CD14-positive monocyte (primary cell): ENCODE results near the gene CNNM2. TPM values are rescaled to one million over a fixed set of nuclear protein-coding genes. Genes with fewer than 3 reads are reported as not detected.

ENCODE experiments used
- DNase-seq, 3 donors: peaks; one replicate each; pipeline ENCODE4 v3.0.0-alpha.2; 2011 to 2022
- H2AFZ ChIP-seq: 2 replicates; pipeline ENCODE4 v1.6.0; 2012; ENCODE audit warnings: mild to moderate bottlenecking, low read depth, low read length, inconsistent platforms; ENCODE audit not compliant: insufficient read depth, poor library complexity, severe bottlenecking
- H3K27ac ChIP-seq, 2 donors: 1 replicate in 1 of 2; 2 replicates in 1 of 2; pipeline ENCODE4 v1.5.1; 2012 to 2013; ENCODE audit warnings: low read length in 2 of 2, control low read depth in 1 of 2, inconsistent platforms in 1 of 2, low read depth in 1 of 2, mild to moderate bottlenecking in 1 of 2
- H3K27me3 ChIP-seq, 2 donors: one replicate each; pipeline versions ENCODE4 v1.6.0 to v1.6.1; 2011 to 2013; ENCODE audit warnings: low read length in 2 of 2; ENCODE audit not compliant: control insufficient read depth in 2 of 2, insufficient read depth in 2 of 2
- H3K36me3 ChIP-seq, 2 donors: replicated peaks in 1 of 2; 1 replicate in 1 of 2; 2 replicates in 1 of 2; pipeline versions ENCODE4 v1.5.1 to v1.6.1; 2012 to 2013; ENCODE audit warnings: low read length in 2 of 2, control low read depth in 1 of 2, inconsistent platforms in 1 of 2, mild to moderate bottlenecking in 1 of 2; ENCODE audit not compliant: insufficient read depth in 2 of 2, control insufficient read depth in 1 of 2
- H3K4me1 ChIP-seq, 2 donors: 1 replicate in 1 of 2; 2 replicates in 1 of 2; pipeline versions ENCODE4 v1.5.1 to v1.6.1; 2012 to 2013; ENCODE audit warnings: low read length in 2 of 2, control low read depth in 1 of 2, inconsistent platforms in 1 of 2, mild to moderate bottlenecking in 1 of 2, moderate library complexity in 1 of 2; ENCODE audit not compliant: insufficient read depth in 2 of 2, control insufficient read depth in 1 of 2
- H3K4me2 ChIP-seq: replicated peaks from 2 replicates; pipeline ENCODE3; 2012; ENCODE audit warnings: low read length, moderate library complexity, mild to moderate bottlenecking; ENCODE audit not compliant: poor library complexity, severe bottlenecking; ENCODE audit errors: extremely low read depth
- H3K4me3 ChIP-seq, 3 experiments: fragments of 200-600 bp in 1 of 3; sonication (generic) in 1 of 3; replicated peaks in 1 of 3; 1 replicate in 2 of 3; 2 replicates in 1 of 3; pipeline ENCODE4 v1.5.1; 2011 to 2013; ENCODE audit warnings: low read length in 3 of 3, mild to moderate bottlenecking in 3 of 3, control low read depth in 2 of 3, low read depth in 2 of 3, inconsistent platforms in 1 of 3, moderate library complexity in 1 of 3
- H3K79me2 ChIP-seq: 2 replicates; pipeline ENCODE4 v1.6.0; 2012; ENCODE audit warnings: mild to moderate bottlenecking, control low read depth, inconsistent platforms, low read length, moderate library complexity; ENCODE audit not compliant: insufficient read depth
- H3K9ac ChIP-seq: 2 replicates; pipeline ENCODE4 v1.6.0; 2017; ENCODE audit warnings: low read length, mild to moderate bottlenecking; ENCODE audit not compliant: insufficient read depth, poor library complexity, severe bottlenecking
- H3K9me3 ChIP-seq, 2 donors: replicated peaks in 1 of 2; 1 replicate in 1 of 2; 2 replicates in 1 of 2; pipeline versions ENCODE4 v1.5.1 to v1.6.1; 2012 to 2013; ENCODE audit warnings: low read length in 2 of 2, control low read depth in 1 of 2; ENCODE audit not compliant: control insufficient read depth in 1 of 2, insufficient read depth in 1 of 2
- H4K20me1 ChIP-seq: 2 replicates; pipeline ENCODE4 v1.6.0; 2012; ENCODE audit warnings: mild to moderate bottlenecking, low read length, control low read depth, moderate library complexity; ENCODE audit not compliant: insufficient read depth
- H3K27ac Mint-ChIP-seq, 7 donors: one replicate each; pipeline ENCODE4 v1.8.0; 2020; ENCODE audit warnings: mild to moderate bottlenecking in 7 of 7, mixed read lengths in 7 of 7, moderate library complexity in 6 of 7, inconsistent platforms in 2 of 7
- H3K27me3 Mint-ChIP-seq, 3 donors: one replicate each; pipeline ENCODE4 v1.8.0; 2021 to 2022; ENCODE audit warnings: low read depth in 3 of 3, mild to moderate bottlenecking in 3 of 3, mixed read lengths in 3 of 3, moderate library complexity in 3 of 3, inconsistent platforms in 1 of 3
- H3K36me3 Mint-ChIP-seq, 2 donors: one replicate each; pipeline ENCODE4 v1.8.0; 2020; ENCODE audit warnings: mixed read lengths in 2 of 2, inconsistent platforms in 1 of 2, mild to moderate bottlenecking in 1 of 2
- H3K4me1 Mint-ChIP-seq: one replicate; pipeline ENCODE4 v1.8.0; 2020; ENCODE audit warnings: mild to moderate bottlenecking, mixed read lengths
- H3K4me3 Mint-ChIP-seq, 2 donors: one replicate each; pipeline ENCODE4 v1.8.0; 2020; ENCODE audit warnings: mild to moderate bottlenecking in 2 of 2, mixed read lengths in 2 of 2, moderate library complexity in 1 of 2
- H3K9me3 Mint-ChIP-seq, 7 donors: one replicate each; pipeline ENCODE4 v1.8.0; 2020 to 2022; ENCODE audit warnings: mixed read lengths in 7 of 7, mild to moderate bottlenecking in 6 of 7, moderate library complexity in 6 of 7, inconsistent platforms in 2 of 7
- CTCF ChIP-seq: fragments of 200-600 bp; IDR thresholded peaks from one replicate; pipeline ENCODE4 v1.8.0; 2022; ENCODE audit warnings: antibody characterized with exemption, mild to moderate bottlenecking
- WGBS: methylation state at CpG from one replicate; pipeline ENCODE4 v1.1.5; 2013; ENCODE audit warnings: missing lambda C conversion rate; ENCODE audit not compliant: insufficient coverage; 5-methylcytosine and 5-hydroxymethylcytosine counted together
- intact Hi-C, 2 donors: fragments of 100-400 bp; cut with micrococcal nuclease; formaldehyde crosslinking; loops; one replicate each; pipeline versions ENCODE4 v1.15.0 to v1.15.1; 2023
- polyA plus RNA-seq, 3 donors: library from polyadenylated mRNA; depleted of rRNA in 1 of 3; unstranded in 2 of 3; stranded (reverse) in 1 of 3; fragments of 300-500 nt in 2 of 3; fragments of >200 nt in 1 of 3; fragmentation: Illumina TruSeq in 2 of 3; gene quantifications; 1 replicate in 2 of 3; 2 replicates in 1 of 3; pipeline ENCODE4 v1.2.3, GENCODE V29; 2012 to 2021

CNNM2 gene
- polyA plus RNA-seq, 3 donors = 1.6 to 3.8 (median 2.2) TPM

- Mint-ChIP-seq H3K9me3 (no peaks in the 10 kb centered on the region), H3K27me3 (peaks cover 0 to 2% (median 0%) of the 10 kb centered on the region in 3 donors), H3K36me3 (peaks cover 87 to 93% of the 10 kb centered on the region in 2 donors), H3K4me3 (no peak overlapping the region), H3K4me1 (no peaks in the 10 kb centered on the region), H3K27ac (no peak overlapping the region)
- no peak overlapping the region for H3K27ac ChIP-seq
- no peak overlapping the region for H3K9ac ChIP-seq
- H3K4me3 ChIP-seq = no peak overlapping the region
- peaks cover 94 to 99% of the 10 kb centered on the region in 2 donors for H3K36me3 ChIP-seq
- H3K9me3 ChIP-seq = no peaks in the 10 kb centered on the region
- H2AFZ ChIP-seq = no peak overlapping the region
- WGBS = no CpG with 5 or more reads among the region's 3 CpGs
- intact Hi-C loops = no loop called here
- no peak for DNase-seq
- H3K4me1 ChIP-seq = no peaks in the 10 kb centered on the region
- no peak for TF ChIP-seq CTCF
- H3K4me2 ChIP-seq = no peak overlapping the region
- H3K79me2 ChIP-seq = no peaks in the 10 kb centered on the region
- no peaks in the 10 kb centered on the region for H3K27me3 ChIP-seq
- H4K20me1 ChIP-seq = peaks cover 67% of the 10 kb centered on the region
Measured at GRCh38 chr10:103096130-103096529, 178.0 kb downstream of the CNNM2 start.

DNA sequence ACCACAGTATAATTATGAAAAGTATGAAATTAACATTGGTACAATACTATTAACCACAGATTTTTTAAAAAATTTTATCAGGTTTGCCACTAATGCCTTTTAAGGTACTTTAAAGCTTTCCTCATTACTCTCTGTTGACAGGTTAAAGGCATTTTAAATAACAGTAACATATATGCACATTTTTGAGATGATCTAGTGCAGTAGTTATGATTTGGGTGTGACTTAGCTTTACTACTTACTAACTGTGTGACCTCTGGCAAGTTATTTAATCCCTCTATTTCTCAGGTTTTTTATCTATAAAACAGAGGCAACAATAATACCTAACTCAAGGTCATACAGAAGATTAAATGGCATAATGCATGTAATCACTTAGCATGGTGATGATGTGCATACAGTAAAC lies 180.1 kb downstream of the CNNM2 start:
- H2AFZ ChIP-seq = no peak overlapping the region
- peaks cover 81 to 89% of the 10 kb centered on the region in 2 donors for H3K36me3 Mint-ChIP-seq
- intact Hi-C loops = no loop called here
- no peak for TF ChIP-seq CTCF
- no peak overlapping the region for H3K9ac ChIP-seq
- H3K36me3 ChIP-seq = peaks cover 93 to 99% of the 10 kb centered on the region in 2 donors
- no peaks in the 10 kb centered on the region for H3K4me1 ChIP-seq
- no peaks in the 10 kb centered on the region for H3K4me1 Mint-ChIP-seq
- no peak overlapping the region for H3K4me3 Mint-ChIP-seq
- no peaks in the 10 kb centered on the region for H3K9me3 ChIP-seq
- no peaks in the 10 kb centered on the region for H3K9me3 Mint-ChIP-seq
- H3K27me3 ChIP-seq = no peaks in the 10 kb centered on the region
- H3K27me3 Mint-ChIP-seq = peaks cover 0 to 2% (median 0%) of the 10 kb centered on the region in 3 donors
- H3K79me2 ChIP-seq = peaks cover 10% of the 10 kb centered on the region
- DNase-seq = no peak
- peaks cover 70% of the 10 kb centered on the region for H4K20me1 ChIP-seq
- no peak overlapping the region for H3K4me3 ChIP-seq
- H3K4me2 ChIP-seq = no peak overlapping the region
- no peak overlapping the region for H3K27ac Mint-ChIP-seq
- H3K27ac ChIP-seq = no peak overlapping the region
